ENCODE results near the gene OR2A14.
"Not testable (repeated sequence)": the region's sequence is repeated elsewhere in the genome, so short reads cannot be mapped to it uniquely, and the experiment has no call there.

OR2A14 gene, protein sequence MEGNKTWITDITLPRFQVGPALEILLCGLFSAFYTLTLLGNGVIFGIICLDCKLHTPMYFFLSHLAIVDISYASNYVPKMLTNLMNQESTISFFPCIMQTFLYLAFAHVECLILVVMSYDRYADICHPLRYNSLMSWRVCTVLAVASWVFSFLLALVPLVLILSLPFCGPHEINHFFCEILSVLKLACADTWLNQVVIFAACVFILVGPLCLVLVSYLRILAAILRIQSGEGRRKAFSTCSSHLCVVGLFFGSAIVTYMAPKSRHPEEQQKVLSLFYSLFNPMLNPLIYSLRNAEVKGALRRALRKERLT

DNA sequence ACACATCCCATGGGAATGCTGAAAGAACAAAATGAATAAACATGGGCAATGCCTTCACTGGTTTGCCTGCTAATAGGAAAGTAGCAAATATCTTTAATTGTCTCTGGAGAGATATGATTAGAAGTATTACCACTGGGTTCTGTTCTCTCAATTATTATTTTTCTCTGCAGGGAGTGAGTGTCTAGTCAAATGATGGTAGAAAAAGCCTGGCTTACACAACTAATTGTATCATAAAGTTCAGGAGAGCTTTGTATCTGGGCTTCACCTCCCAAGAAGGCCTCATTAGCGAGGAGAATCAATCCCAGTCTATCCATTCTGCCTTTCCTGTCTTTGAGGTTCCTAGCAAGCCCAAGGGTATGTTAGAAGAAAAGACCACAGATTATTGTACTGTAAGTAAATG, at the start of gene OR2A14:
Gene OR2A14, plus strand, starts transcription at position 301 of the 400 bp plus-strand sequence. CDS start 5,937 bp downstream, outside the sequence.
- no peak for DNase-seq (ENCODE audit: low spot score)

DNA sequence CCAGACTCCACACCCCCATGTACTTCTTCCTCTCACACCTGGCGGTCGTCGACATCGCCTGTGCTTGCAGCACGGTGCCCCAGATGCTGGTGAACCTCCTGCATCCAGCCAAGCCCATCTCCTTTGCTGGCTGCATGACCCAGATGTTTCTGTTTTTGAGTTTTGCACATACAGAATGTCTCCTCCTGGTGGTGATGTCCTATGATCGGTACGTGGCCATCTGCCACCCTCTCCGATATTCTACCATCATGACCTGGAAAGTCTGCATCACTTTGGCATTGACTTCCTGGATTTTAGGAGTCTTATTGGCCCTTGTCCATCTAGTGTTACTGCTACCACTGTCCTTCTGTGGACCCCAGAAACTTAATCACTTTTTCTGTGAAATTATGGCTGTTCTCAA, 48.6 kb upstream of the OR2A14 start:
- no peak for DNase-seq (ENCODE audit: low spot score)

DNA sequence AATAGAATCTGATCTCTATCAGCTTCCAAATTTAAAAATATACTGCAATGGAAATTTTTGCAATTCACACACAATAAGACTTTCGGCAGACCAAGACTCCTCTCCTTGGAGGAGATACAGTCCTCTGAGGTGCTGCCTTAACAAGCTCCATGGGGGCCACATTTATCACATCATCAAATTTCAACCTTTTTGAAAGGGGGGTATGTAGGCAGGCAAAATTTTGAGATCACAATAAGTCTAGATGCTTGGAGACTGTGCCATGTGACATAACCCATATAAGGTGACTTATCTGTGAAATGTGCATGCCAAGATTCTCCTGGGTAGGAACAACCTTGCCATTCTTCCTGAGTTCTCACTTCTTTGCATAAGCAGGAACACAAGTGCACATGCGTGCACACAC, 37.0 kb upstream of the OR2A14 start, which contains the start of gene OR2A12:
Gene OR2A12, plus strand, starts transcription at position 301 of the 400 bp plus-strand sequence. CDS start 8,830 bp downstream, outside the sequence.
- no peak for DNase-seq (ENCODE audit: low spot score)

GRCh38 chr7:144086730-144087129, 36.2 kb upstream of the OR2A14 start:
- no peak for DNase-seq (ENCODE audit: low spot score)

GRCh38 chr7:144087230-144087629, 35.7 kb upstream of the OR2A14 start:
- no peak for DNase-seq (ENCODE audit: low spot score)

DNA sequence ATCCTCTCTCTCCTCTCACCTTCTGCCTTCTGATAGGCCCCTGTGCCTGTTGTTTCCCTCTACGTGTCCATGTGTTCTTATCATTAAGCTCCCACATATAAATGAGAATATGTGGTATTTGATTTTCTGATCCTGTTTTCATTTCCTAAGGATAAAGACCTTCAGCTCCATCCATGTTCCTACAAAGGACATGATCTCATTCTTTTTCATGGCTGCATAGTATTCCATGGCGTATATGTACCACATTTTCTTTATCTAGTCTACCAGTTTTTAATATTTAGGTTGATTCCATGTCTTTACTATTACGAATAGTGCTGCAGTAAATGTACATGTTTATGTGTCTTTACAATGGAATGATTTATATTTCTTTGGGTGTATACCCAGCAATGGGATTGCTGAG, 32.3 kb upstream of the OR2A14 start:
- DNase-seq (ENCODE audit: low spot score): no peak

DNA sequence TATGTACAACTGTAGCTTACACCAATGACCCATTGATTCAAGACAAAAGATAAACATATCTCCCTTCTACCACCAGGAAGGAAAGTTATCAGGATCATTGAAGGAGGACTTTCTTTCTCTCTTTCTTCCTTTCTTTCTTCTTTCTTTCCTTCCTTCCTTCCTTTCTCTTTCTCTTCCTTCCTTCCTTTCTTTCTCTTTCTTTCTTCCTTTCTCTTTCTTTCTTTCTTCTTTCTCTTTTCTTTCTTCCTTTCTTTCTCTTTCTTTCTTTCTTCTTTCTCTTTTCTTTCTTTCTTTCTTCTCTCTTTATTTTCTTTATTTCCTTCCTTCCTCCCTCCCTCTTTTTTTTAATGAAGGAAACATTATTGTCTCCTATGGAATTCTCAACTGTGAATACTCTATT, 24.2 kb upstream of the OR2A14 start:
- no peak for DNase-seq (ENCODE audit: low spot score)

GRCh38 chr7:144100607-144101006, 22.4 kb upstream of the OR2A14 start:
- no peak for DNase-seq (ENCODE audit: low spot score)

- DNase-seq (ENCODE audit: low spot score): no peak
These were observed 20.9 kb upstream of the OR2A14 start for GRCh38 chr7:144102041-144102440.

DNA sequence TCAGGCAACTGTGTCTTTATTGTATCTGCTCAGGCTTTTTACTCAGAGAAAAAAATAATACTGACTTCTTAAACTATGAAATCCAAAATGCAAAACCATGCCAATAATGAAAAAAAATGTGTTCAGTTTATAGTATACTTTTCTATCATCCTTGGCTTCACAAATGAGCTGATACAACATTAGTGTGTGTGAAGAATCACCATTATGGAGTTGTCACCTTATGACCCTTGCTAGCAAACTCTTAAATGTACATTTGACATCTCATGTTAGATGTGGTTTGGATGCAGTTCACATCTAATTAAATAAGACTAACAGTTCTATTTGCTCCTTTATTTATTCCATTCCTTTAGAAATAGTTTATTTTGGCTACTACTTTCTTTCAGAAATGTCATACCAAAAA, 17.8 kb upstream of the OR2A14 start:
- DNase-seq (ENCODE audit: low spot score): no peak

DNA sequence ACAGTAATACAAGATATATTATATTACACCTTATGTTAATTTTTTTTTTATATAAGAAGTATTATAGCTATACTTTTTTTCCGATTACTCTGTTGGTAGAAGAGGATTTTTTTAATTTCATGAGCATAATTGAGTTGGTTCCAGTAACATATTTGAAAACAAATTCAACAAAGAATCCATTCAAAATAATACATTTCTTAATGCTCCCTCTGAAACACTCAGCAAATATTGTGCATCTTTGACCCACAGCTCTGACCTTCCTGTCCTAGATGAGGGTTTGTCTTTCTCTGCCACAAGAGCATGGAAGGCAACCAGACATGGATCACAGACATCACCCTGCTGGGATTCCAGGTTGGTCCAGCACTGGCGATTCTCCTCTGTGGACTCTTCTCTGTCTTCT, 13.7 kb upstream of the OR2A14 start, which contains the start of gene OR2A2:
Gene OR2A2, plus strand, starts transcription at position 301 of the 400 bp plus-strand sequence. Its CDS starts 0 bp downstream, at position 301.
- DNase-seq (ENCODE audit: low spot score): no peak

GRCh38 chr7:144110272-144110671, 12.7 kb upstream of the OR2A14 start:
- DNase-seq (ENCODE audit: low spot score): no peak

GRCh38 chr7:144113651-144114050, 9.3 kb upstream of the OR2A14 start:
- DNase-seq (ENCODE audit: low spot score): no peak

DNA sequence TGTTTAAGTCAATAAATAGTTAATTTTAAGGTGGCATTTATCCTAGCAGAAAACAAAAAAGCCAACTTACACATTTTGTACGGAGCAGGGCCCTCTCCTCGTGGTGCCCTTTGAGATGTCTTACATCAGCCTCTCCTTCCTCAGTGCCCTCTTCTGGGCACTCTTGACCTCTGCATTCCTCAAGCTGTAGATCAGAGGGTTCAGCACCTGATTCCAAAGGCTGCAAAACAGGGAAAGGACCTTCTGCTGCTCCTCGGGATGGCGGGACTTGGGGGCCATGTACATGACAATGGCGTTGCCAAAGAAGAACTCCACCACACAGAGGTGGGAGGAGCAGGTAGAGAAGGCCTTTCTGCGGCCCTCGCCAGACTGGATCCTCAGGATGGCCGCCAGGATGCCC, 4.6 kb upstream of the OR2A14 start:
- DNase-seq (ENCODE audit: low spot score): no peak

DNA sequence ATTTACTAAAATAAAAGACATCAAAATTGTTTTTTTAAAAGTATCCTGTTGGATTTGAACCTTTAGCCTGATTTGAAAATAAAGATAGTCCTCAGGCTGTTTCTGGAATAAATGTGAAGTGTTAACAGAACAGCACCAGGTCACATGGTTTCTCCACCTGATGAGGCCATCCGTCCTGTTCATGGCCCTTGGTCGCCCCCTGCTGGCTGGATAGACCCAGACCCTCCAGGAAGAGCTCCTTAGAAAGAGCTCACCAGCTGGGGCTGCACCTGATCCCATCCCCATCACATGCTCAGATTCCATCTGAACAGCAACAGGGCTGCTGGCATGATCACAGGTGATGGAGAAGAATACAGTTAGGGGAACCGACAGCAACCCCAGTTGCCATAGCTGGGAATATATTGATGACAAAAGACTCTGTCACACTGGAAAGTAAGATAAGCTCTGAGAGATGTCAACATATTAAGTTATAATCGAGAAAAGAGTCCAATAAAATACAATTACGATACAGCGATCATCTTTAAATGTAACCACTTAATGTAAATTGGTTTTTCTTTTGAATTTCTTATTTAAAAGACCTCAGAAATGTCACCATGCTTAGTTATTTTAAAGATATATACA, 4.8 kb downstream of the OR2A14 start:
- peak; percentile 33 for DNase-seq (ENCODE audit: low spot score)

DNA sequence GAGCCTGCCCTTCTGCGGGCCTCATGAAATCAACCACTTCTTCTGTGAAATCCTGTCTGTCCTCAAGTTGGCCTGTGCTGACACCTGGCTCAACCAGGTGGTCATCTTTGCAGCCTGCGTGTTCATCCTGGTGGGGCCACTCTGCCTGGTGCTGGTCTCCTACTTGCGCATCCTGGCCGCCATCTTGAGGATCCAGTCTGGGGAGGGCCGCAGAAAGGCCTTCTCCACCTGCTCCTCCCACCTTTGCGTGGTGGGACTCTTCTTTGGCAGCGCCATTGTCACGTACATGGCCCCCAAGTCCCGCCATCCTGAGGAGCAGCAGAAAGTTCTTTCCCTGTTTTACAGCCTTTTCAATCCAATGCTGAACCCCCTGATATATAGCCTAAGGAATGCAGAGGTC, 6.6 kb downstream of the OR2A14 start:
- not testable (repeated sequence) for DNase-seq (ENCODE audit: low spot score)

- no peak for DNase-seq (ENCODE audit: low spot score)
These were observed 7.8 kb downstream of the OR2A14 start for GRCh38 chr7:144130730-144131129.

DNA sequence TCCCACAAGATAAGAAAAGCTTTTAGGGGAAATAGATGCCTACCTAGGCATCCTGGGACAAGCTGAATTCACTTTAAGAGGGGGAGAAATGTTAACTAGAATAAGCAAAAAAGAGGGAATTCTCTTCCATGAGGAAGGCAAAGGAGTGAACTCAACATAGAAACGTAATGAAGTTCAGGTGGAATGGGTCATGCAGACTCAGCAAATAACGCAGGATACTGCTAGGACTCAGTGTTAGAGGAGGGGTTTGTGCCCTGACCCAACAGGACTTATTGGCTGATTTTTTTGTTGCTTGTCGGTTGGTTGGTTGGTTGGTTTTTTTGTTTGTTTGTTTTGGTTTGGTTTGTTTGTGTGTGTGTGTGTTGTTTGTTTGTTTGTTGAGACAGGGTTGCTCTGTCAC, 9.3 kb downstream of the OR2A14 start:
- no peak for DNase-seq (ENCODE audit: low spot score)

GRCh38 chr7:144133307-144133706, 10.3 kb downstream of the OR2A14 start:
- no peak for DNase-seq (ENCODE audit: low spot score)

GRCh38 chr7:144134116-144134515, 11.1 kb downstream of the OR2A14 start:
- no peak for DNase-seq (ENCODE audit: low spot score)

- no peak for DNase-seq (ENCODE audit: low spot score)
These were observed 14.5 kb downstream of the OR2A14 start for GRCh38 chr7:144137501-144137900.

- no peak for DNase-seq (ENCODE audit: low spot score)
These were observed 19.2 kb downstream of the OR2A14 start for GRCh38 chr7:144142187-144142586.

- no peak for DNase-seq (ENCODE audit: low spot score)
These were observed 21.4 kb downstream of the OR2A14 start for GRCh38 chr7:144144426-144144825.
